ENCODE results near the gene CDH23.

CDH23 gene

GRCh38 chr10:71725249-71725648 is 328.5 kb downstream of the CDH23 start:
- no peak for DNase-seq (ENCODE audit: low read depth)

GRCh38 chr10:71725998-71726579 is 329.4 kb downstream of the CDH23 start:
- DNase-seq (ENCODE audit: low read depth), result no peak

DNA sequence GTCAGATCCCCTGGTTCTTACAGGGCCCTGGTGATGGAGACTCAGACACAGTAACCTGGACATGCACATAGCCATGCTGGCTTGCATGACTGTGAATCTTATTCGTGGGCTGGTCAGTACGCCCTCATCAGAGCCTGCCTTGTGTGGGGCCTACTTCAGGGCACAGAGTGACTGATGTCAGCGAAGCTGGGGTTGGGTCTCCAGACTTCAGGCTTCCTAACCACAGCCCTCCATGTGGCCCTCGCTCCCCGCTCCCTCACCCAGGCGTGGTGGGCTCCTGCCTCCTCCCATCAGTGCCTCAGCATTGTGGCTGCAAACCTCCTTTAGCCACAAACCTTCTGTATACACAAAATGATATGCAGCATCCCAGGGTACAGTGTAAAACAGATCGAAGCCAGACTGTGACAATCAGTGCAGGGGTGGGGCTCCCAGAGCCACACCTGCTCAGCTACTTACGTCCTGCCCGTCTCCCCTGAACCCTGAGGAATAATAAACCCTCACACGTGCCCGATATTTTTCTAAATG is 329.9 kb downstream of the CDH23 start:
- no peak for DNase-seq (ENCODE audit: low read depth)

GRCh38 chr10:71727105-71727737 is 330.5 kb downstream of the CDH23 start:
- no peak for DNase-seq (ENCODE audit: low read depth)

GRCh38 chr10:71727738-71728737 is 331.3 kb downstream of the CDH23 start:
- DNase-seq (ENCODE audit: low read depth), result no peak

GRCh38 chr10:71729161-71729636 is 332.5 kb downstream of the CDH23 start:
- DNase-seq (ENCODE audit: low read depth), result no peak

DNA sequence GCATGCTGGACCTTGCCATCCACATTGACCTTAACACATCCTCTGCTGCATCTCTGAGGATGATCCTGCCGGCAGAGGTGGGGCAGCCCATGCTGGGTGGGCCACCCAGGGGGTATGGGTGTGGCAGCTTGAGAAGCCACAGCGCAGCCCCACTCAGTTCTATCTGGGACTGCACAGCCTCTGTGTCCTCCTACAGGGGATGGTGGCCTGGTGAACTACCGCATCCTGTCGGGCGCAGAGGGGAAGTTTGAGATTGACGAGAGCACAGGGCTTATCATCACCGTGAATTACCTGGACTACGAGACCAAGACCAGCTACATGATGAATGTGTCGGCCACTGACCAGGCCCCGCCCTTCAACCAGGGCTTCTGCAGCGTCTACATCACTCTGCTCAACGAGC is 335.1 kb downstream of the CDH23 start:
- DNase-seq (ENCODE audit: low read depth), result no peak

GRCh38 chr10:71734797-71735196 is 338.1 kb downstream of the CDH23 start:
- no peak for DNase-seq (ENCODE audit: low read depth)

- no peak for DNase-seq (ENCODE audit: low read depth)
Measured at GRCh38 chr10:71735709-71736569, 339.2 kb downstream of the CDH23 start.

GRCh38 chr10:71736570-71736952 is 339.8 kb downstream of the CDH23 start:
- DNase-seq (ENCODE audit: low read depth), result no peak

GRCh38 chr10:71737001-71737833 is 340.5 kb downstream of the CDH23 start:
- no peak for DNase-seq (ENCODE audit: low read depth)

- DNase-seq (ENCODE audit: low read depth), result no peak
Measured at GRCh38 chr10:71737834-71738197, 341.1 kb downstream of the CDH23 start.

DNA sequence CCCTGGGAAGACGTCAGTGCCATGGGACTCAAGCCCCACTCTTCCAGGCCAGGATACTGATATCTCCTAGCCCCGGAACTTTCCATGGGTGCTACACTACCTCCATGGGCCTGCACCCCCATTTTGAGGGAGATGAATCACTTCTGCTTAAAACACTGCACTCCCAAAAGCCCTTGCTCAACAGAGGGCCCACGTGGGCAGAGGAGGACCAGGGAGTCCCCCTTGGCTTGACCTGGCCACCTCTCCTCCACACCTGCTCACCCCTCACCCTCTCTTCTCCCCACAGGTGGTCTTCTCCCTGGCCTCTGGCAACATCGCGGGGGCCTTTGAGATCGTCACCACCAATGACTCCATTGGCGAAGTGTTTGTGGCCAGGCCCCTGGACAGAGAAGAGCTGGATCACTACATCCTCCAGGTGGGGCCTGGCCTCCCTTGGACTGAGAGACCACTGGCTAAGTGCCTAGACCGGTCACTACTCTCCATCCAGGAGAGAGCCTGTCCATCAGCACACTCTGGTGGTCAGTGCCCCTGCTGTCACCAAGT is 342.7 kb downstream of the CDH23 start:
- DNase-seq (ENCODE audit: low read depth), result no peak

- DNase-seq (ENCODE audit: low read depth), result peak; percentile 36
Measured at GRCh38 chr10:71740069-71740653, 343.4 kb downstream of the CDH23 start.

GRCh38 chr10:71741029-71741428 is 344.3 kb downstream of the CDH23 start:
- DNase-seq (ENCODE audit: low read depth), result no peak

GRCh38 chr10:71741671-71742070 is 345.0 kb downstream of the CDH23 start:
- no peak for DNase-seq (ENCODE audit: low read depth)

DNA sequence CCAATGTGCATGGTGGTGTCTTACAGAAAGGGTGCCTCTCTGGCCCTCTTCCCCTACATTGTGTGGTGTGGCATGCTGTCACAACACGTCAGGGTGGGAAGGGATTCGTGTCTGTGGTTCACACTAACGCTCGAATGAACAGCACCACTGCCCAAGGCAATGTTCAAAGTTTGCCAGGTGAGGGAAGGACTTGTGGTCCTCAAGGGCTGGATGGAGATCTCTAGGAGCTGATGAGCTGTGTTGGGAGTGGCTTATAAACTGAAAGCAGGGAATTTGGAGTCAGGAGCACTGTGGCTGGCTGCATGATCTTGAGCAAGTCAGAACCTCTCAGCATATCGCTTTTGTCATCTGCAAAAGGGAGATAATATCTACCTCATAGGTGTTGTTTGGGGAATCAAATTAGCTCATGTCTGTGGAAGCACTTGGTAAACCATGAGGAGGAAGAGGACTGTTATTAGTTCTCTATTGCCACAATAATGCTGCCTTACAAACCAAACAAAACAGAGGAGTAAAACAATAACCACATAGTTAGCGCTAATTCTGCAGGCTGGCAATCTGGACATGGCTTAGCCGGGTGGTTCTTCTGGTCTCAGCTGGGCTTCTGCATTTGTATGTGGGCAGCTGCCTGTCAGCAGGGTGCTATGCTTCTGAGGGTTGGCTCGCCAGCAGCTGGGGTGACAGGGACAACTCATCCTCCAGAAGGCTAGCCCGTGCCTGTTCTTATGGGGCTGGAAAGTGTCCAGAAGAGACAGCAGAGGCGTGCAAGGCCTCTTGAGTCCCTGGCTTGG is 345.8 kb downstream of the CDH23 start:
- no peak for DNase-seq (ENCODE audit: low read depth)

DNA sequence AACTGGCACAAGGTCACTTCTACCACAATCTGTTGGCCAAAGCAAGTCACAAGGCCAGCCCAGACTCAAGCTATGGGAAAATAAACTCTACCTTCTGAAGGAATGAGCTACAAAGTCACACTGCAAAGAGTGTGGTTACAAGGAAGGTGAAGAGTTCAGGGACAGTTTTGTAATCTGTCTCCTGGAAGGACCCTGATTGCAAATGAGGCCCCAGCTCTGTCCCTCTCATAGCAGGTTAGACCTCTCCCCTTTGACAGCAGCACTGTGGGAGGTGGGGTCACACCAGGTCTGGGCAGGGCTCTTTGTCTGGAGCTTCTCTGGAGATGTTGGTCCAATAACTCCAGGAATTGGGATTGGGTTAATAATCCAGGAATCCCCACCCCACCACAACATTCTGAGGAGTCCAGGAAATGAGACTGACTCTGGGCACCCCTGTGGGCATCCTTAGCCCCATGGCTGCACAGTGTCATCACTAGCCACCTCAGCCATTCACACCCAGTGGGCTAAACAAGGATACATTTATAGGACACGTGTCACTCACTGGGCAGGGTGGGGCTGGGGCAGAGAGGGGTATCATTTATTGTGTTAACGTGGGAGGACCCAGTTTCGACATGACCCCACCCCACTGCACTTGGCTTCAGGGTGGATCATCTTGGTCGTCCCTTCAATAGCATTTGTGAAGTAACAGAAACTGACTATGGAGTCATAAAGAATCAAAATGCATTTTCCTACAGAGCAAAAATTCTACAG is 346.5 kb downstream of the CDH23 start:
- DNase-seq (ENCODE audit: low read depth), result no peak
